Prostate gland (tissue), 2 donors: ENCODE data around the gene MYO9A.

ENCODE experiments used
- POLR2A ChIP-seq: fragments of 450-650 bp; IDR thresholded peaks from one replicate; pipeline ENCODE4 v1.6.1; 2016; ENCODE audit warnings: antibody characterized with exemption, mild to moderate bottlenecking
- POLR2AphosphoS5 ChIP-seq: sonication (generic); formaldehyde crosslinking; IDR thresholded peaks from one replicate; pipeline ENCODE4 v1.6.1; 2017; ENCODE audit warnings: antibody characterized with exemption
- TF ChIP-seq, protein P1 (sequence below), 4 experiments: fragments of 200-600 bp in 2 of 4; fragments of 450-650 bp in 2 of 4; sonication (generic) in 2 of 4; IDR thresholded peaks; 1 replicate in 3 of 4; 2 replicates in 1 of 4; pipeline ENCODE4 v1.5.1; 2016 to 2019; ENCODE audit warnings: antibody characterized with exemption in 4 of 4, mild to moderate bottlenecking in 2 of 4, moderate library complexity in 2 of 4

DNA sequence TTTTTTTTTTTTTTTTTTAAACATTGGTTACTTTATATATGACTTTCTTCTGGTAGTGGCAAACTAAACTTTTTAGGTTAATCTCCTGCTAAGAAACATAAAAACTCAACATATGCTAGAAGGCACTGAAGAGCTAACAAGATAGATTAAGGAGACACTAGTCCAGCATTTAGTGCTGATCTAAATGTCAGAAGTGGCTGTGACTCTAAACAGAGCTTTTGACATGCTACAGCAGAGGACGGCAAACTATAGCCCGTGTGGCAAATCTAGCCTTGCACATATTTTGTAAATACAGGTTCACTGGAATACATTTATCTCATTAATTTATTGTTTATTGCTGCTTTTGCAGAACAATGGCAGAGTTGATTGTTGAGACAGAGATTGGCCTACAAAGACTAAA, 287.0 kb downstream of the MYO9A start:
- TF ChIP-seq, protein P1, sequence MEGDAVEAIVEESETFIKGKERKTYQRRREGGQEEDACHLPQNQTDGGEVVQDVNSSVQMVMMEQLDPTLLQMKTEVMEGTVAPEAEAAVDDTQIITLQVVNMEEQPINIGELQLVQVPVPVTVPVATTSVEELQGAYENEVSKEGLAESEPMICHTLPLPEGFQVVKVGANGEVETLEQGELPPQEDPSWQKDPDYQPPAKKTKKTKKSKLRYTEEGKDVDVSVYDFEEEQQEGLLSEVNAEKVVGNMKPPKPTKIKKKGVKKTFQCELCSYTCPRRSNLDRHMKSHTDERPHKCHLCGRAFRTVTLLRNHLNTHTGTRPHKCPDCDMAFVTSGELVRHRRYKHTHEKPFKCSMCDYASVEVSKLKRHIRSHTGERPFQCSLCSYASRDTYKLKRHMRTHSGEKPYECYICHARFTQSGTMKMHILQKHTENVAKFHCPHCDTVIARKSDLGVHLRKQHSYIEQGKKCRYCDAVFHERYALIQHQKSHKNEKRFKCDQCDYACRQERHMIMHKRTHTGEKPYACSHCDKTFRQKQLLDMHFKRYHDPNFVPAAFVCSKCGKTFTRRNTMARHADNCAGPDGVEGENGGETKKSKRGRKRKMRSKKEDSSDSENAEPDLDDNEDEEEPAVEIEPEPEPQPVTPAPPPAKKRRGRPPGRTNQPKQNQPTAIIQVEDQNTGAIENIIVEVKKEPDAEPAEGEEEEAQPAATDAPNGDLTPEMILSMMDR (IDR thresholded peaks at IDR 0.05) = no peak
- TF ChIP-seq POLR2A (no peak), POLR2AphosphoS5 (no peak)
